Testis (tissue), 5 donors: ENCODE measurements around the gene TFB2M. TPM values are rescaled to one million over a fixed set of nuclear protein-coding genes. Genes with fewer than 3 reads are reported as not detected.

Source experiments
- DNase-seq: peaks from one replicate; pipeline ENCODE4 v3.0.0-alpha.2; 2019
- H3K27ac ChIP-seq, 2 donors: fragments of 200-600 bp; sonication (generic); one replicate each; pipeline ENCODE4 v1.5.1; 2019
- H3K27me3 ChIP-seq: fragments of 200-600 bp; sonication (generic); one replicate; pipeline ENCODE4 v1.5.1; 2019
- H3K36me3 ChIP-seq: fragments of 200-600 bp; sonication (generic); one replicate; pipeline ENCODE4 v1.5.1; 2017; ENCODE audit warnings: low read depth; ENCODE audit errors: missing control alignments
- H3K4me1 ChIP-seq: fragments of 200-600 bp; sonication (generic); one replicate; pipeline ENCODE4 v1.5.1; 2019
- H3K4me3 ChIP-seq, 2 donors: fragments of 200-600 bp; sonication (generic); one replicate each; pipeline ENCODE4 v1.5.1; 2017 to 2019
- H3K9me3 ChIP-seq: fragments of 200-600 bp; sonication (generic); one replicate; pipeline ENCODE4 v1.5.1; 2017
- POLR2A ChIP-seq: fragments of 450-650 bp; IDR thresholded peaks from one replicate; pipeline ENCODE4 v1.6.1; 2017; ENCODE audit warnings: antibody characterized with exemption, mild to moderate bottlenecking, moderate library complexity
- WGBS, 2 donors: methylation state at CpG; one replicate each; pipeline ENCODE4 v1.1.5; 2018; 5-methylcytosine and 5-hydroxymethylcytosine counted together
- intact Hi-C: fragments of 100-400 bp; cut with DNase I; formaldehyde crosslinking; loops from one replicate; pipeline ENCODE4 v1.15.1; 2023; ENCODE audit warnings: low total_unique reads
- long read RNA-seq, 2 donors: transcript quantifications; one replicate each; lab custom pipeline, GENCODE V29; 2026
- polyA plus RNA-seq: library from polyadenylated mRNA; stranded (reverse); fragments of 350-450 nt; fragmentation: Illumina TruSeq; extraction: RNeasy Lipid Tissue Mini Kit (QIAGEN cat#74804); gene quantifications from one replicate; pipeline ENCODE4 v1.2.3, GENCODE V29; 2014; ENCODE audit warnings: low read depth, low replicate concordance; ENCODE audit not compliant: insufficient read depth
- total RNA-seq, 2 donors: library from RNA; depleted of rRNA; stranded (reverse); fragments of >200 nt; gene quantifications; one replicate each; pipeline ENCODE4 v1.2.3, GENCODE V29; 2016
- TF ChIP-seq, protein P1 (sequence below), 3 experiments: fragments of 450-650 bp in 2 of 3; fragments of 200-600 bp in 1 of 3; sonication (generic) in 1 of 3; IDR thresholded peaks; one replicate each; pipeline ENCODE4 v1.5.1; 2016 to 2019; ENCODE audit warnings: antibody characterized with exemption in 3 of 3, mild to moderate bottlenecking in 2 of 3, moderate library complexity in 1 of 3

The TFB2M gene, protein sequence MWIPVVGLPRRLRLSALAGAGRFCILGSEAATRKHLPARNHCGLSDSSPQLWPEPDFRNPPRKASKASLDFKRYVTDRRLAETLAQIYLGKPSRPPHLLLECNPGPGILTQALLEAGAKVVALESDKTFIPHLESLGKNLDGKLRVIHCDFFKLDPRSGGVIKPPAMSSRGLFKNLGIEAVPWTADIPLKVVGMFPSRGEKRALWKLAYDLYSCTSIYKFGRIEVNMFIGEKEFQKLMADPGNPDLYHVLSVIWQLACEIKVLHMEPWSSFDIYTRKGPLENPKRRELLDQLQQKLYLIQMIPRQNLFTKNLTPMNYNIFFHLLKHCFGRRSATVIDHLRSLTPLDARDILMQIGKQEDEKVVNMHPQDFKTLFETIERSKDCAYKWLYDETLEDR
- total RNA-seq (10 to 100 TPM; 19.8 to 20.0 TPM), polyA plus RNA-seq (15.7 TPM)
- long read RNA-seq, donor 1, transcript TFB2M-201 (8 exons, 1,848 nt), result major isoform, 8 of 8 reads
- long read RNA-seq, donor 1, partial matches to known transcripts, result 0 of 8 reads
- long read RNA-seq, donor 1, other reads (novel, unspliced or antisense), result 0 of 8 reads
- long read RNA-seq, donor 2, transcript TFB2M-201 (8 exons, 1,848 nt), result major isoform, 5 of 5 reads
- long read RNA-seq, donor 2, partial matches to known transcripts, result 0 of 5 reads
- long read RNA-seq, donor 2, other reads (novel, unspliced or antisense), result 0 of 5 reads

DNA sequence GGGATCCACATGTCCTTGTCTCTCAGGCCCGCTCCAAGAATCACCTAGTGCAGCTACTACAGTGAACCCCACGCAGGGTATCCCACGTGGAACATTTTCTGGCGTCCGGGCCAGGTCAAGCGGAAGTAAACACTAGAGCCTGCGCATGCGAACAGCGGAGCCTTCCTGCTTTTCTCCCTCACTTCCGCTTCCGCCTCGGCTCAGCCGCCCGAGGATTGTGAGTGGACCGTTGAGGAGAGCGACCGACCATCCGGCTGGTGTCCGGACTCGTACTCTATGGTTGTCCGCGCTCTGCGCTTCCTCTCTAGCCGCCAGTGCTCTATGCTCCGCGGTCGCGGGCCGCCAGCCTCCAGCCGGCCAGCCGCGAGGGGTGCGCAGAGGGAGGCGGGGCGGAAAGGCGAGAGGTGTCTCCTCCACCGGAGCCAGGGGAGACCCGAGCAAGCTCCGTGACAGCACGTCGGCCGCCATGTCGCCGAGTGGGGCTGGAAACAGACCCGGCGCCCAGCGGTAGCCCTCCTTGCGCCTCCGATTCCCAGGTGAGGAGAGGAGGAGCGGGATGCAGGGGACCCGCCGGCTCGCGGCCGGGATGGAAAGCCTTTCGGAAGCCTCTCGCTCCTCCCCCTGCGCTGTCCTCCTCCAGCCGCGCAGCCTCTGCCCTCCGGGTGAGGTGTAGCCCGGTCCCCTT lies at the start of gene TFB2M, which contains the start of gene CNST:
TFB2M (minus strand) TSS at position 134 of the 685 bp plus-strand sequence; CDS start at position 11, 123 bp downstream.
CNST (plus strand) TSS at position 329 of the 685 bp plus-strand sequence. CDS start 25,107 bp downstream, outside the sequence.
- TF ChIP-seq, protein P1, sequence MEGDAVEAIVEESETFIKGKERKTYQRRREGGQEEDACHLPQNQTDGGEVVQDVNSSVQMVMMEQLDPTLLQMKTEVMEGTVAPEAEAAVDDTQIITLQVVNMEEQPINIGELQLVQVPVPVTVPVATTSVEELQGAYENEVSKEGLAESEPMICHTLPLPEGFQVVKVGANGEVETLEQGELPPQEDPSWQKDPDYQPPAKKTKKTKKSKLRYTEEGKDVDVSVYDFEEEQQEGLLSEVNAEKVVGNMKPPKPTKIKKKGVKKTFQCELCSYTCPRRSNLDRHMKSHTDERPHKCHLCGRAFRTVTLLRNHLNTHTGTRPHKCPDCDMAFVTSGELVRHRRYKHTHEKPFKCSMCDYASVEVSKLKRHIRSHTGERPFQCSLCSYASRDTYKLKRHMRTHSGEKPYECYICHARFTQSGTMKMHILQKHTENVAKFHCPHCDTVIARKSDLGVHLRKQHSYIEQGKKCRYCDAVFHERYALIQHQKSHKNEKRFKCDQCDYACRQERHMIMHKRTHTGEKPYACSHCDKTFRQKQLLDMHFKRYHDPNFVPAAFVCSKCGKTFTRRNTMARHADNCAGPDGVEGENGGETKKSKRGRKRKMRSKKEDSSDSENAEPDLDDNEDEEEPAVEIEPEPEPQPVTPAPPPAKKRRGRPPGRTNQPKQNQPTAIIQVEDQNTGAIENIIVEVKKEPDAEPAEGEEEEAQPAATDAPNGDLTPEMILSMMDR (IDR thresholded peaks at IDR 0.05), result no peak
- peak; percentile 31 for TF ChIP-seq POLR2A

DNA sequence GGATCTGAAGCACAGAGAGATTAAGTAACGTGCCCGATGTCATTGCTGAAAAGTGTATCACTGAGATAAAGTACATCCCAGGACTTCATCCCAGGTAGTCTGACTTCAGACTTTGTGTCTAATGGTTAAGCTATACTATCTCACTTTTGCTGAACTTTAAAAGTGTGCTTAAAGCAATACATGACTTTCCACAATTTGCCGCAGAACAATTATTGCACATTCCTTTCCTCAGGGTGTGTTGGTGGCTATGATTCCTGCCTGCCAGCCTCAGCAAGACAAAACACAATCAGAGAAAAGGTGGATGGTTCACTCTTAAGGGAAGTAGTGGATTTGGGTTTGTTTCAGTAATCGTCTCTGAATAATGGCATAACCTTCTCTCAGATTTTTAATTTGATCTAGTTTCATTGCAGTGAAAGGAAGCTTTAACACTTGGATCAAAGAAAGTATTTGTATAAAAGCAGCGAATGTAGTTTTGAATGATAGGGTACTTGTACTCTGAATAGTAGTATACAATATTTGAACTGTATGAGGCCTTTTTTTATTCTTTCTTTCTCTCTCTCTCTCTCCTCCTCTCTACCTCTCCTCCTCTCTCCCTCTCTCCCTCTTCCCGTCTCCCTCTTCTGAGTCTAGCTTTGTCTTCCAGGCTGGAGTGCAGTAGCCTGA lies 47.2 kb upstream of the TFB2M start:
- no peak overlapping the region for H3K27ac ChIP-seq
- intact Hi-C loops, result no loop called here

More for the DNA sequence above, at the start of gene TFB2M, which contains the start of gene CNST:
- Histone ChIP-seq H3K27ac (peak within 1 kb of the TSS; percentile 95 to 97), H3K9me3 (no peaks in the 10 kb centered on the region), H3K4me3 (peak within 1 kb of the TSS; percentile 91 to 100), H3K36me3 (no peaks in the 10 kb centered on the region), H3K4me1 (peaks cover 18% of the 10 kb centered on the region), H3K27me3 (no peaks in the 10 kb centered on the region)
- intact Hi-C loops, result no loop called here
- DNase-seq, result peak; percentile 99
- WGBS, 2 donors, result 0 to 1% methylated on average over 14 to 56 of the region's 62 CpGs

DNA sequence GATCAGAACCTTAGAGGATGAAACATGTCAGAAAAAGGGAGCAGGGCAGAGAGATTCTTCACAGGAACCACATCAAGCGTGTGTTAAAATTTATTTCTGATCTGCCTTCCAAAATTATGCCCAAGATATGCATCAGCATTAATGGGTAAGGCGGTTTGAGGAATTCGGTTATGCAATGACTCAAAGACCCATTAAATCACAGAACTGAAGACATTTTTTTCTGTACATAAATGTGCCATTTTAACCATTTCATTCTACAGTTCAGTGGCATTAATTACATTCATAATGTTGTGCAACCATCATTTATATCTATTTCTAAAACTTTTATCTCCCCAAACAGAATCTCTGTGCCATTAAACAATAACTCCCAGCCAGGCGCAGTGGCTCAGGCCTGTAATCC lies 43.6 kb upstream of the TFB2M start:
- no peaks in the 10 kb centered on the region for H3K9me3 ChIP-seq
- peaks cover 8% of the 10 kb centered on the region for H3K4me1 ChIP-seq
- H3K4me3 ChIP-seq, result no peak overlapping the region
- no peaks in the 10 kb centered on the region for H3K36me3 ChIP-seq
- DNase-seq, result no peak
- H3K27ac ChIP-seq, result peak overlapping the region; percentile 32 to 41
- WGBS, 2 donors, result 88 to 90% methylated on average over 4 of the region's 4 CpGs
- TF ChIP-seq, protein P1 (IDR thresholded peaks at IDR 0.05), result no peak
- TF ChIP-seq POLR2A, result no peak
- no peaks in the 10 kb centered on the region for H3K27me3 ChIP-seq
- intact Hi-C loops, result no loop called here

More for the DNA sequence above, 47.2 kb upstream of the TFB2M start:
- Histone ChIP-seq H3K4me3 (no peak overlapping the region), H3K9me3 (no peaks in the 10 kb centered on the region), H3K27me3 (no peaks in the 10 kb centered on the region), H3K4me1 (peaks cover 11% of the 10 kb centered on the region), H3K36me3 (no peaks in the 10 kb centered on the region)
- DNase-seq, result no peak
- WGBS, 2 donors, result 72 to 87% methylated on average over 5 to 6 of the region's 6 CpGs
- TF ChIP-seq, protein P1 (IDR thresholded peaks at IDR 0.05), result no peak
- no peak for TF ChIP-seq POLR2A

DNA sequence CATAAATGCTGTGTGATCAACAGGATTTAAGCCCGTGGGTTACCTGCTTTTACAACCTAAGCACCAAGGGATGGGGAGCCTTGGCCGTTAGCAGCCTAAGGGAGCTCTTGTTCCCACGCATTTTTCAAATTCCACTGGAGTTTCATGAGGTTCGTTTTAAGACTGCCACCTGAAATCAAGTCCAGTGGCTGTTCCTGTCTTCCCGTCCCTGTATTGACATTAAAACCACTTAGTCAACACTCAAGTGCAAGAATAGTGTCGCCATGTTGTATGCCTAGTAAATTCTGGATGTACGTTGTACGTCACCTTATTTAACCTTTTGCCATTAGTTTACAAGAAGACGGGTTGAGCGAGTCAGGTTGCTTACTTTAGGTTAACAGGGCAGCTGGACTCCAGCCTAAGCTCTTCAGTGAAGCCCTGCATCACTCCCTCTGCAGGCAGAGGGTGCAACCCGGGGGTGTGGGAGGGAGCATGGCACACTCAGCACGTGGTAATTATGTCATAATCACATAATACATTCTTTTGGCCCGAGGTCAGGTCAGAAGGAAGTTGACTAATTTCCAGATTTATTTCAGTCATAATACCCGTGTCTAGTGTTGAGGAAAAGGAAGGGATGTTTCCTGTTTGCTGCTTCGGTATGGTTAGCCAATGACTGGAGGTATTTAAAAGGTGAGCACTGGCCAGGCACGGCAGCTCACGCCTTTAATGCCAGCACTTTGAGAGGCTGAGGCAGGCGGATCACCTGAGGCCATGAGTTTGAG lies 42.7 kb upstream of the TFB2M start:
- H3K36me3 ChIP-seq, result no peaks in the 10 kb centered on the region
- H3K9me3 ChIP-seq, result no peaks in the 10 kb centered on the region
- H3K27me3 ChIP-seq, result no peaks in the 10 kb centered on the region
- peaks cover 8% of the 10 kb centered on the region for H3K4me1 ChIP-seq
- WGBS, 2 donors, result 32 to 44% methylated on average over 18 of the region's 18 CpGs
- TF ChIP-seq, protein P1 (IDR thresholded peaks at IDR 0.05), result no peak
- no peak for TF ChIP-seq POLR2A
- intact Hi-C loops, result no loop called here
- H3K4me3 ChIP-seq, result no peak overlapping the region
- peak overlapping the region; percentile 32 to 41 for H3K27ac ChIP-seq
- DNase-seq, result peak; percentile 80
